ENCODE data around the gene APOBEC3A. TPM values are rescaled to one million over a fixed set of nuclear protein-coding genes. Genes with fewer than 3 reads are reported as not detected.

APOBEC3A gene
- under 1 TPM in 1 of 4 donors, not detected in 3; 0.67 TPM for total RNA-seq

- TF ChIP-seq CTCF (IDR thresholded peaks at IDR 0.05): no peak
- peak in 1 of 2 donors; percentile 25 for DNase-seq
These were observed at the start of gene APOBEC3A for GRCh38 chr22:38957046-38957770. TSS of gene APOBEC3A (plus strand) at chr22:38957609. CDS start at chr22:38957692, 83 bp downstream.

GRCh38 chr22:38907767-38908166, 49.6 kb upstream of the APOBEC3A start:
- no peaks in the 10 kb centered on the region for H3K4me1 ChIP-seq

More at GRCh38 chr22:38957046-38957770, at the start of gene APOBEC3A:
- Histone ChIP-seq H3K9me3 (no peaks in the 10 kb centered on the region), H3K27ac (no peak within 1 kb of the TSS), H3K4me1 (peaks cover 0 to 5% of the 10 kb centered on the region in 2 donors), H3K36me3 (no peaks in the 10 kb centered on the region), H3K27me3 (no peaks in the 10 kb centered on the region), H3K4me3 (replicated peaks in 1 of 3) (no peak within 1 kb of the TSS)
- 73 to 81% methylated on average over 10 to 11 of the region's 11 CpGs for WGBS, 2 donors
- intact Hi-C loops (cut with DNase I): no loop called here

GRCh38 chr22:38911434-38911833, 46.0 kb upstream of the APOBEC3A start:
- no peaks in the 10 kb centered on the region for H3K9me3 ChIP-seq
- no peaks in the 10 kb centered on the region for H3K4me1 ChIP-seq
- no peak for TF ChIP-seq POLR2A (IDR thresholded peaks at IDR 0.05)
- no peak for TF ChIP-seq CTCF (IDR thresholded peaks at IDR 0.05)
- DNase-seq: no peak
- H3K27me3 ChIP-seq: no peaks in the 10 kb centered on the region
- intact Hi-C loops (cut with DNase I): no loop called here
- H3K36me3 ChIP-seq: no peaks in the 10 kb centered on the region
- no peak overlapping the region for H3K4me3 ChIP-seq (replicated peaks in 1 of 3)
- H3K27ac ChIP-seq: no peak overlapping the region
- 68 to 71% methylated on average over 1 of the region's 1 CpG for WGBS, 2 donors

More at GRCh38 chr22:38907767-38908166, 49.6 kb upstream of the APOBEC3A start:
- intact Hi-C loops (cut with DNase I): no loop called here
- Histone ChIP-seq H3K27ac (no peak overlapping the region), H3K4me3 (replicated peaks in 1 of 3) (no peak overlapping the region), H3K27me3 (no peaks in the 10 kb centered on the region), H3K36me3 (no peaks in the 10 kb centered on the region), H3K9me3 (no peaks in the 10 kb centered on the region)
- no peak for DNase-seq
- WGBS, 2 donors: 76 to 85% methylated on average over 2 of the region's 2 CpGs
- no peak for TF ChIP-seq POLR2A (IDR thresholded peaks at IDR 0.05)
- TF ChIP-seq CTCF (IDR thresholded peaks at IDR 0.05): no peak

GRCh38 chr22:38919631-38920190, 37.7 kb upstream of the APOBEC3A start:
- TF ChIP-seq POLR2A (IDR thresholded peaks at IDR 0.05): no peak
- no peak for TF ChIP-seq CTCF (IDR thresholded peaks at IDR 0.05)
- no peaks in the 10 kb centered on the region for H3K27me3 ChIP-seq
- intact Hi-C loops (cut with DNase I): loop anchor here (10.0 kb wide), 1 partner anchor 65 kb away; the partner anchor contains the start of gene APOBEC3B
- WGBS, 2 donors: 95 to 100% methylated on average over 1 of the region's 1 CpG
- no peak for DNase-seq
- no peaks in the 10 kb centered on the region for H3K36me3 ChIP-seq
- no peaks in the 10 kb centered on the region for H3K9me3 ChIP-seq
- no peak overlapping the region for H3K4me3 ChIP-seq (replicated peaks in 1 of 3)
- peaks cover 10 to 29% of the 10 kb centered on the region in 2 donors for H3K4me1 ChIP-seq
- H3K27ac ChIP-seq: no peak overlapping the region

- intact Hi-C loops (cut with DNase I): loop anchor here (10.0 kb wide), 1 partner anchor 64 kb away; the partner anchor contains the start of gene APOBEC3B
- Histone ChIP-seq H3K4me1 (peaks cover 20 to 43% of the 10 kb centered on the region in 2 donors), H3K36me3 (no peaks in the 10 kb centered on the region), H3K4me3 (replicated peaks in 1 of 3) (no peak overlapping the region), H3K9me3 (no peaks in the 10 kb centered on the region), H3K27ac (no peak overlapping the region), H3K27me3 (no peaks in the 10 kb centered on the region)
- TF ChIP-seq POLR2A (IDR thresholded peaks at IDR 0.05): no peak
- peak; percentile 85 to 90 for DNase-seq
- WGBS, 2 donors: 52 to 56% methylated on average over 5 to 6 of the region's 6 CpGs
These were observed 36.3 kb upstream of the APOBEC3A start for GRCh38 chr22:38921120-38921519.

Data from thyroid gland (tissue), 4 donors.